HG02885 (cell line): ENCODE results near the gene NUP133.

ENCODE experiments used
- ATAC-seq: cut with Tn5 transposase; IDR thresholded peaks from one replicate; pipeline ENCODE4 v1.9.1; 2021; ENCODE audit warnings: mild to moderate bottlenecking; ENCODE audit not compliant: unreplicated experiment, poor library complexity

The NUP133 gene

DNA sequence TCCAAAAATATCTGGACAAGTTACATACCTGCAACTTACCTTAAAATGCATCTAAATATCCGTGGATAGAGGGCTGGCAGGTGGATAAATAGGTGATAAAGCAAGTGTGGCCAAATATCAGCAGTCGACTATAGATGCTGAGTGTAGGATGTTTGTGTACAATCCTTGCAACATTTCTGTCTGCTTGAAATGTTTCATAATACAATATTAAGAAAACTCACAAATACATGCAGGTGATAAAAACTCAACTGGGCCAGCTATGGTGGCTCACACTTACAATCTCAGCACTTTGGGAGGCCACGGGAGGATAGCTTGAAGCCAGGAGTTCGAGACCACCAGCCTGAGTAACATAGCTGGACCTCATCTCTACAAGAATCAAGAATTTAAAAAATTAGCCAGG, 115.2 kb downstream of the NUP133 start:
- no peak for ATAC-seq
